GM10266 (cell line): ENCODE data around the gene A2M.

Experiments used
- DNase-seq: peaks from one replicate; pipeline ENCODE4 v3.0.0; 2012; ENCODE audit errors: extremely low spot score
- CTCF ChIP-seq: IDR thresholded peaks from 2 replicates; pipeline ENCODE4 v1.5.1; 2012; ENCODE audit warnings: mild to moderate bottlenecking, low read depth; ENCODE audit not compliant: control insufficient read depth, insufficient read depth; ENCODE audit errors: missing control alignments

Gene A2M

GRCh38 chr12:9043766-9044165 is 72.0 kb downstream of the A2M start:
- no peak for DNase-seq
- TF ChIP-seq CTCF: no peak

- no peak for TF ChIP-seq CTCF
- no peak for DNase-seq
These were observed 74.4 kb downstream of the A2M start for GRCh38 chr12:9041321-9041720.

GRCh38 chr12:9040484-9041186 is 75.1 kb downstream of the A2M start:
- TF ChIP-seq CTCF: no peak
- no peak for DNase-seq

GRCh38 chr12:9039397-9039977 is 76.2 kb downstream of the A2M start:
- DNase-seq: peak; percentile 71
- TF ChIP-seq CTCF: peak; percentile 91

- TF ChIP-seq CTCF: no peak
- DNase-seq: no peak
These were observed 78.3 kb downstream of the A2M start for GRCh38 chr12:9037431-9037830.

GRCh38 chr12:9036227-9036626 is 79.5 kb downstream of the A2M start:
- DNase-seq: no peak
- no peak for TF ChIP-seq CTCF

- DNase-seq: no peak
- TF ChIP-seq CTCF: no peak
These were observed 81.6 kb downstream of the A2M start for GRCh38 chr12:9034095-9034494.
